A549 treated with CpdA at 1 μM for 4 hours (cell line): ENCODE data around the gene FKBP1B. TPM values are rescaled to one million over a fixed set of nuclear protein-coding genes. Genes with fewer than 3 reads are reported as not detected.

Experiments
- total RNA-seq: library from RNA; stranded (reverse); fragments of 200-300 nt; extraction: Qiagen RNA extraction; gene quantifications from 5 replicates; pipeline ENCODE4 v1.2.3, GENCODE V29; 2022; ENCODE audit warnings: low read depth

FKBP1B gene
- 8.6 to 10.1 TPM (median 8.9 TPM) in 5 replicates for total RNA-seq

DNA sequence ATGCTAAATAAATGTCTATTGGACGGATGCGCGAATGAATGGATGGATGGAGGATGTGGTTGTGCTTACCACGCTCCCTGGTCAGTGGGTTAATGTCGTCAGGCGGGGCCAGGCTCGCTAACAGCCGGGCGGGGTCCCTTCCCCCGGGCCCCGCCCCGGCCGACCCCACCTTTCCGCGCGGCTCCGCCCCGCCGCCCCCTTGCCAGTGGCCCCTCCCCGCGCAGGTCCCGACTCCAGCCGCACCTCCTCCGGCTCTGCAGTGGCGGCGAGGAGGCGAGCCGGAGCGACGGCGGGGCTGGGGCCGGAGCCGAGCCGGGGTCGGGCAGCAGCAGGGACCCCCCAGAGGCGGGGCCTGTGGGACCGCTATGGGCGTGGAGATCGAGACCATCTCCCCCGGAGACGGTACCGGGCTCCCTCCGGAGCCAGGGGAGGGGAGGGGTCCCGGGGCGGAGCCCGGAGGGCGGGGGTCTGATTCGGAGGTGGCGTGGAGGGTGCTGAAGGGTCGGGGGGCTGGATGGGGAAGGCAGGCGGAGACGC lies at the start of gene FKBP1B:
TSS of gene FKBP1B (plus strand) at position 257 of the 537 bp plus-strand sequence. CDS start at position 366, 109 bp downstream.

DNA sequence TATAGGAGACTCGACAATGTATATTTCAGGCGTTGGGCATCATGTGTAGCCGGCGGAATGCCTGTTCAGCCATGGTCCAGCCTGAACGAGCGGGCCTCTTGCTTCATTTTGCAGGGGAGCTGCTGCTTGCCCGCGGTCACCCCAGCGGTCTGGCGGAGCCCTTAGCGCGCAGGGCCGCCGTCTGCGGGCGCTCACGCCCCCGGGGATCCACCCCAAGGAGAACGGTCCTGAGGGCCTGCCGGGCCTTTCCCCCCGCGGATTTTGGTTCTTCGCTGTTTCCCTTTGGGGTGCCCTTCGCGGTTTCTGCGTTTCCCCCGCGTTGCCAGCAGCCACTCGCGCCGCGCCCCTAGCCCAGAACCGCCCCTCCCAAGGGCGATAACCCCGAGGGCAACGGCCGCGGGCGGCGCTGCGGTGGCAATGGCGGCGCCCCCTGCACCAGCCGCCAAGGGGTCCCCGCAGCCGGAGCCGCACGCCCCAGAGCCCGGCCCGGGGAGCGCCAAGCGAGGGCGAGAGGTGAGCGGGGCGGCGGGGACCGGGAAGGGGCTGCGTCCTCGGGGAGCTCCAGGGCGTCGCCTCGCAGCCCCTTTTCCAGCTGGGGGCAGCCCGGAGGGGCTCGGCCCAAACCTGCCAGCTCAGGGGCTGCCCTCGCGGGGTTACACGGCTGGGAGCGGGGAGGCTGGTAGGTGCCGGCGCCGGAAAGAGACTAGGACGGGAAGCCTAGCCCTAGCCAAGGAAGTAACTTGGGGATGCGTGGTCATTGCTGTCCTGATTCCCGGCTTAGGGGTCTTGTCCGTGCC lies 39.7 kb upstream of the FKBP1B start, which contains the start of gene MFSD2B:
TSS of gene MFSD2B (plus strand) at position 406 of the 797 bp plus-strand sequence. CDS start at position 418, 12 bp downstream.

DNA sequence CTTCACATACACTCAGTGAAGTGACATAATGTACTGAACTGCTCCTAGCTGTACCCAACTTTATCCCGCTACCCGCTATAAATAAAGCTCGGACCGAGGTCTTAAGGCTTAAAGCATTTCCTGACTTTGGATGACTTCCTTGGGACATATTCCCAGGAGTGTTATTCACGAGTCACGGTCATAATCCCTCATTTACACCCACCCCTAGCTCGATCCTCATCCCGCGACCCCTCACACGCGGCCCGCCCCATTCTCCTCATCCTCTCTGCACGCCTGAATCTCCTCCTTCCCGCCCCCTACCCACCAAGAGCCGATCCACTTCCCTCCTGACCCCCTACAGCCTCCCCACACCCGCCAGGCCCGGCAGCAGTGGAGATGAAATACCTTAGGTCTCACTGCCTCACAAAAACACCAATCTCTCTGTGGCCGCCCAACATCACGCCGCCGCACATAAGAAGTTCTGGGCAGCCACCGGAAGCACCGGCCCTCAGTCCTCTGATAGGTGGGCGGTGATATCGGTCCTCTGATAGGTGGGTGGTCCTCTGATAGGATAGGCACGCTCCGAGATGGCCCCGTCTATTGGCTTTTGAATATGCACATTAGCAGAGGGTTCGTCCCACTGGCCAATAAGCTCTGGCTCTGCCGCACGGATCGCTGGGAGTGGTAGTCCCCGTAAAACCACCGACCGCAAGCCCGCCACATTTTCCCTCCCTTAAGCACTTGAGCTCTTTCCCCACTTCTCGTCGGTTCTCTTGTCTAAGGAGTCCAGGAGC lies 2.4 kb upstream of the FKBP1B start, which contains the start of gene WDCP:
TSS of gene WDCP (minus strand) at position 462 of the 773 bp plus-strand sequence. CDS start 7,897 bp downstream, outside the sequence.

DNA sequence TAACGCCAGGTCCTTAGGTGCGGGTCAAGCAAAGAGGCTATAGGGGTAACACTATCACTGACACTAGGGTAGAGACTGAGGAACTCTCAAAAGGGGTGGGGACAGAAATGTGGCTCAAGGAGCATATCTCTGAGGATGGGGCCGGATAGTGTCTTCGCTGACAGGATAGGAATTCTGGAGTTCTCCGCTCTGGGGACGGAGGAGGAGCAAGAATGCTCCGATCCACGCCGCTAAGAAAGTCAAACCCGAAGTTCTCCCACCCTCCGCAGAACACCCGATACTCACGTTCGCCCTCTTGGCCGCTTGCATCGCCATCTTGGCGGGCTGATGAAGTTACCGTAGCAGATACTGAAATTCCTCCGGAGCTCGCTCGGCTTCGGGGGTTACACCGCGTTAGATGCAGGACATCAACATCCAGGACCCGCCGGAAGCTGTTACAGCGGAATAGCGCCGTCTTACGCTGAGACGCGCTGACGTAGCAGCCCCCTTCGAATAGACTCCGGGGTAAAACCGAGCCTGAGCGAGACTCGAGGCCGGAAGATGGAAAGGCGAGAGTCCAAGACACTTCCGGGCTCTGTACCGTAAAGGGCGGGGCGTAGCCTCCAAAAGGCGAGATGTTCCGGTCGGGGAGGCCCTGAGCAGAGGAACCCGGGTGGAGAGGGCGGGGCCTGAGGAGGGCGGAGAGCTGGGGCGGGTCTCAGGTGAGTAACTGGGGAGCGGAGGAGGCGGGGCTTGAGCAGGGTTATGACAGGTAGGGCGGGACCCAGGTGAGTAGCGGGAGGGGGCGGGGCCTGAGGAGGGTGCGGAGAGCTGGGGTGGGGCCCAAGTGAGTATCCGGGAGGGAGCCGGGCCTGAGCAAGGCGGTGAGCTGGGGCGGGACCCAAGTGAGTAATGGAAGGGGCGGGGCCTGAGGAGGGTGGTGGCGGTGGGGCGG lies 26.6 kb downstream of the FKBP1B start, which contains the start of gene SF3B6:
TSS of gene SF3B6 (minus strand) at position 412 of the 934 bp plus-strand sequence. CDS start at position 315, 97 bp downstream.

DNA sequence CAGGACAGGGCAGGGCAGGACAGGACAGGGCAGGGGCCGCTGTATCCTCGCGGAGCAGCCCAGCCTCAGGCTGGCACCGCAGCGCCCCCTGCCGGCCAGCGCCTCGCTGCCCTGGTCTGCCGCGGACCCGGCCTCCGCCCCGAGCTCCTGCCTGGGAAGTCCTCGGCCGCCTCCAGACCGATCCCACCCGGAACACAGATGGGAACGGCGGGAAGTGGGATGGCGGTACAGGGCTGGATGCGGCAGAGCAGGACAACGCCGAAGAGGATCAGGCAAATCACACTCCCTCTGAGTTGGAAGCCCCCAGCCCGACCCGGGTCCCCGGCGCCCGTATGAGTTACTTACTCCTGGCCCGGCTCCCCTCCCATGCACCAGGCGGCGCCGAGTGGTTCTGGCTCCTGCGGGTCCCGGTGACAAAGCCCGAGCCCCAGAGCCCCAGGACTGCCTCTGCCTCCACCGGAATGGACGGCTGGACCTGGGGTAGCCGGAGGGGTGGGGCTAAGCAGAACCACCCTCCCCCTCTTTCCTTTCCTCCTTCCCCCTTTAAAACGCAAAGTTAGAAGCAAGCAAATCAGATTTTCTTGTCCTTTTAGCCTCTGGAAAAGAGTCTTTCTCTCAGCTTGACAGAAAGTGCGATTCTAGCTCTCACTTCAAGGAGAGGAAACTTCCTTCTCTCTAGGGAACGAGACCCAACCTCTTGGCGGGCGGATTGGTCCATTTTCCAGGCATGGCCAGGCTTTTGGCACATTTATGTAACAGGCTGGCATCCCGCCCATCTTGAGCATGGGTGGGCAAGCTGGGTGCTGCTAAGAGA lies 35.1 kb downstream of the FKBP1B start, which contains the start of gene TP53I3:
TSS of gene TP53I3 (minus strand) at position 449 of the 814 bp plus-strand sequence. CDS start 508 bp downstream, outside the sequence.

Other genes starting within 250 kb of the FKBP1B start
- gene ATAD2B, start 122.6 kb upstream of the FKBP1B start, total RNA-seq = 5.9 to 8.5 TPM (median 6.4 TPM) in 5 replicates
- gene UBXN2A, start 109.3 kb upstream of the FKBP1B start, total RNA-seq = 19.3 to 23.4 TPM (median 20.5 TPM) in 5 replicates
- 0.14 to 0.84 TPM (median 0.37 TPM) in 5 replicates for gene MFSD2B, start 39.7 kb upstream of the FKBP1B start, total RNA-seq
- gene WDCP, start 2.4 kb upstream of the FKBP1B start, total RNA-seq = 12.0 to 15.3 TPM (median 13.0 TPM) in 5 replicates
- gene SF3B6, start 26.6 kb downstream of the FKBP1B start, total RNA-seq = 161 to 221 TPM (median 177 TPM) in 5 replicates
- 164 to 190 TPM (median 177 TPM) in 5 replicates for gene TP53I3, start 35.1 kb downstream of the FKBP1B start, total RNA-seq
- gene PFN4, start 73.6 kb downstream of the FKBP1B start, total RNA-seq = 1.0 to 1.7 TPM (median 1.2 TPM) in 5 replicates
- 1.3 to 4.6 TPM (median 2.0 TPM) in 5 replicates for gene FAM228B, start 73.7 kb downstream of the FKBP1B start, total RNA-seq
- gene FAM228A, start 125.3 kb downstream of the FKBP1B start, total RNA-seq = not detected in 5 replicates